ENCODE results near the gene ARPC1B.

Gene ARPC1B

GRCh38 chr7:99387912-99388311 lies 13.4 kb downstream of the ARPC1B start:
- H3K4me3 ChIP-seq (ENCODE audit: low read depth, low read length), result no peak overlapping the region

DNA sequence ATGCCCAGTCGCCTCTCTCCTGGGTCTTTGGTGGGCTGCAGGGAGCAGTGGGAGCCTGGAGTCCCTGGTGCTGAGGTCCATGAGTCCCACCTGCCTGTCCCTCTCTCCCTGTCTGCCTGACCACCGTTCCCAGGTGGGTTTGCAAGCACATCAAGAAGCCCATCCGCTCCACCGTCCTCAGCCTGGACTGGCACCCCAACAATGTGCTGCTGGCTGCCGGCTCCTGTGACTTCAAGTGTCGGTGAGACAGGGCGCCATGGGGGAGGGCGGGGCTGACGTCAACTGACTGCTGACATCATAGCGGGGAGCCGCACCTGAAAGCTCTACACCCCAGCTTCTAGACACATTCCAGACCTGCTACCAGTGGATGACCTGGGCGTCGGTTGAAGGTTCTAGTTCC lies 15.2 kb downstream of the ARPC1B start:
- no peak overlapping the region for H3K4me3 ChIP-seq (ENCODE audit: low read depth, low read length)

DNA sequence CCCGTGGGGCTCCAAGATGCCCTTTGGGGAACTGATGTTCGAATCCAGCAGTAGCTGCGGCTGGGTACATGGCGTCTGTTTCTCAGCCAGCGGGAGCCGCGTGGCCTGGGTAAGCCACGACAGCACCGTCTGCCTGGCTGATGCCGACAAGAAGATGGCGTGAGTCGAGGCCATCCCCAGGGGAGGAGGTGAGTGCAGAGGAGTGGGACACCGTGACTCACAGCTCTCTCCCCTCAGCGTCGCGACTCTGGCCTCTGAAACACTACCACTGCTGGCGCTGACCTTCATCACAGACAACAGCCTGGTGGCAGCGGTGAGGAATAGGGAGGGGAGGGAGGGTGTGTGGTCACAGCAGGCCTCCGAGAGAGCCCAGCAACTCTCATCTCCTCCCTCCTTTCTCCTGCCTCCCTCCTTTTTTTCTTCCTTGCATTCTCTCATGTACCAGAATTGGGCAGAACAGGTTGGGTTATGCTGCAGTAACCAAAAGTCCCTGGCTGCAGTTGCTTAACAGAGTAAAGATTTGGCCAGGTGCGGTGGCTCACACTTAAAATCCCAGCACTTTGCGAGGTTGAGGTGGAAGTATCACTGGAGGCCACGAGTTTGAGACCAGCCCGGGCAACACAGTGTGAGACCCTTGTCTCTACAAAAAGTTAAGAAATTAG lies 16.5 kb downstream of the ARPC1B start:
- H3K4me3 ChIP-seq (ENCODE audit: low read depth, low read length), result no peak overlapping the region

GRCh38 chr7:99392046-99392445 lies 17.5 kb downstream of the ARPC1B start:
- peak overlapping the region; percentile 67 for H3K4me3 ChIP-seq (ENCODE audit: low read depth, low read length)

DNA sequence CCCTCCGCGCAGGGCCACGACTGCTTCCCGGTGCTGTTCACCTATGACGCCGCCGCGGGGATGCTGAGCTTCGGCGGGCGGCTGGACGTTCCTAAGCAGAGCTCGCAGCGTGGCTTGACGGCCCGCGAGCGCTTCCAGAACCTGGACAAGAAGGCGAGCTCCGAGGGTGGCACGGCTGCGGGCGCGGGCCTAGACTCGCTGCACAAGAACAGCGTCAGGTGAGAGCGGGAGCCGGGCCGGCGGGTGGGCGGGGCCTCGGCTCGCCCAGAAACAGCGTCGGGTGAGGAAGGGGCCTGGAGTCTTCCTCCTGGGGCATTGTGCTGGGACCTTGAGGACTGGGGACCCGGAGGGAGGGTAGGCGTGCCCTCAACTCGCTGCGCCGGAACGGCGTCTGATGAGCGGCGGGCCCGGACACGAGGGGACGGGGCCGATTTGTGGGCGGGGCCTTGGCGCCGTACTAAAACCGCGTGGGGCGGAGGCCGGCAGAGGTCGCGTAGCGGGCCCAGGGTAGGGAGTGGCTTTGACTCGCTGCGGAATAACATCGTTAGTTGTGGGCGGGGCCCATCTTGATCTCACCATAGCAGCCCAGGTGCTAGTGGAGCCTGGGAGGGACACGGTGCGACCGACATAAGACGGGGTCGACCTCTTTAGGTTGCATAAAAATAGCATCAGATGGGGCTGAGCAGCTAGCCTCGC lies 18.3 kb downstream of the ARPC1B start:
- peak overlapping the region; percentile 67 for H3K4me3 ChIP-seq (ENCODE audit: low read depth, low read length)

- peak overlapping the region; percentile 67 for H3K4me3 ChIP-seq (ENCODE audit: low read depth, low read length)
These were observed 19.0 kb downstream of the ARPC1B start for GRCh38 chr7:99393355-99394187.

GRCh38 chr7:99394188-99394502 lies 19.6 kb downstream of the ARPC1B start:
- H3K4me3 ChIP-seq (ENCODE audit: low read depth, low read length), result no peak overlapping the region

DNA sequence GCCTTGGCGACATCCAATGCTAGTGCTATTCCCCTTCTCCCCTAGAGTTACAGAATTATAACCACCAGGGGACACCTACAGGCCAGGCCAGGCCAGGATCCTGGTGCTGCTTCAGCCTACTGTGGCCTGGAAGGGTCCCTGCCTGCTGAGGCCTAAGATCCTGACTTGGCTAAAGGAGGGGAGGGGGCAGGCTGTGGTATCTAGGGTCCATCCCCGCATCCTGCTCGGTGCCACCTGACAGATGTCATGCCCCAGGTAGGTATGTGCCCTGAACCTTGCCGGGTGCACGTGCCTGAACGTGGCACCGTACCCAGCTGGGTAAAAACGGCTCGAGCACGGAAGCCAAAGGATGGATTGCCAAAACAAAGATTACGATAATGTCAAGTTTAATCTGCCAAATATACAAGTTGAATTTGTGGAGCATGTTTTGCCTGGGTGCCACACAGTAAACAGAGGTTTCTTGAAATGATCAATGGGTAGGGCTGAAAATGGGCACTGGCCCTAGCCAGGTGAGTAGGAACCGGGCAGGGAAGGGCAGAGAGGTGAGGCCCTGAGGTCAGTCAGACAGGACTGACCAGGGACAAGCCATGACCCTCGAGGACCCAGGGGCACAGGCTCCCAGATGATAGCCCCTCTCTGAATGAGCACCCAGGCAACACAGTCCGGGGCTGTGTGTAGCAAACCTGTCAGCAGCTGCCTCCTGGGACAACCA lies 21.2 kb downstream of the ARPC1B start:
- H3K4me3 ChIP-seq (ENCODE audit: low read depth, low read length), result no peak overlapping the region

DNA sequence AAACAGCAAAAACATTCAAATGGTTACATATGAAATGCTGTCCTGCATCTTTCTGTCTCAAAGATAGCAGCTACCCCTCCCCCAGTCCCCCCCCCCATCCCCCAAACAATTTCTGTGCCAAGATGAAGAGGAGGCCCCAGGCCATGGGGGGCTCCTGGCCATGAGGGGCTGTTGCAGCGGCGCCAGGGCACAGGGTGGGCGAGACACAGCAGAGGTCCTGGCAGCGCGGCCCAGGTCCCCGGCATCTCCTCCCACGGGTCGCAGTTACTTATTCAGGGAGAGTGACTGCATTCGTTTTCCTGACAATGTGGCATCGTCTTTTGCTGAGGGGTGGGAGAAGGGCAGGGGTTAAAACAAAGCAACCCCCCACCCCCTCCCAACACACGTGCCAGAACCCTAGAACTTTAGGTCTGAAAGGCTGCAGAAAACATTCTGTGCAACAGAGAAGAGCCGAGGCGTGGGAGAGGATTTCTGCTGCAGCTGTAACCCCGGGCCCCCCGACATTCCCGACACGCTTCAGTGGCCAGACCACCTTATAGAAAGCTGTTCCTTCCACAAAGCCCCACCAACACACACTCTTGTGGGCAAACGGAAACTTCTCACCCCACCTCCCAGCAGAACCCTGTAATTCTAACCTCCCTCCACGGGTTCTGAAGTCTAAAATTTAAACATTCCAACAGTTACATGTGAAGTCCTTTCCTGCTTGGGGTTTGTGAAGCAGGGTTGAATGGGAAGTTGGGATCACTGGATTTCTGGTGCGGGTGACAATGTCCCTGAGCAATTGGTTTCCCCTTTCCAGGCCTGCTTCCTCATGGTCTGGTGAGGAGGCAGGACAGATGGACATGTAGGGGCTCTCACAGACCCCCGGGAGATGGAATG lies 22.1 kb downstream of the ARPC1B start:
- no peak overlapping the region for H3K4me3 ChIP-seq (ENCODE audit: low read depth, low read length)

GRCh38 chr7:99397297-99397983 lies 22.9 kb downstream of the ARPC1B start:
- no peak overlapping the region for H3K4me3 ChIP-seq (ENCODE audit: low read depth, low read length)

DNA sequence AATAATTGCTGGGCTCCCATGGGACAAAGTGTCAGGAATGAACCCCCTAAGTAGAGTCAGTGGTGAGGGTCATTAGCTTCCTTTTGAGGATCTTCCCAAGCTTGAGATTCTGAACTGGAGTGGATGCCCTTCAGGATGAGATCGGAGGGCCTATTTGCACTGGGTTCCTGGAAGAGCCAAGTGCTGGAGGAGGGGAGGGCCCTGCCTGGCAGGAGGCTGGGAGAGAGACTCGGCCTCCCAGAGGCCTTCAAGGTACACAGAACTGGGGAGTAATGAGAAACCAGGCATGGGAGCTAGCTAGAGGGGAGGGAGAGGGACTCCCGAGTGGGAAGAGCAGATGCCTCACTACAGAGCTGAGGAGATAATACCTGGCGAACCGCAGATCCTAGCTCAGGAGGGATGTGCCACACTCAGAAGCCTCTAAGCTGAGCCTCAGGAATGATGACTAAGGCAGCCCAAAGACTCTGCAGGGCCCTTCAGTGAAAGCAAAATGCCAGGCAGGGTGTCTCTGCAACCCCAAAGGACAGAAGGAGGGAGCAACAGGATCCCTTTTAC lies 24.4 kb downstream of the ARPC1B start:
- H3K4me3 ChIP-seq (ENCODE audit: low read depth, low read length), result no peak overlapping the region

DNA sequence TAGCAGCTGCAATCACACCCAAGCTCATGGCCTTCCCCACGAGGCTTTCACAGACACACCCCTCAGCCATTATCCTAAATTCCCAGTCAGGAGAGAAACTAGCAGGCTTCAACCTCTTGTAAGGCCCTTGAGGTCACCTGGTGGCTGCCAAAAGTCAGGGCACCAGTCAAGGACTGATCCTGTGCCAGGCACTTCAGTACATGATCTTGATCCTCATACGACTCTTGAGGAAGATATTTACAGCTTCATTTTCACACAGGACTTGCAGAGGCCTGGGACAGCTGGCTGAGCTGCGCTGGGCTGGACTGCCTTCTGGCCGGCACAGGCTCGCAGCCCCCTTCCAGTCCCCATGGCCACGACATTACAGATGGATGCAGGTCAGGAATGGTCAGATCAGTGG lies 25.1 kb downstream of the ARPC1B start:
- no peak overlapping the region for H3K4me3 ChIP-seq (ENCODE audit: low read depth, low read length)

DNA sequence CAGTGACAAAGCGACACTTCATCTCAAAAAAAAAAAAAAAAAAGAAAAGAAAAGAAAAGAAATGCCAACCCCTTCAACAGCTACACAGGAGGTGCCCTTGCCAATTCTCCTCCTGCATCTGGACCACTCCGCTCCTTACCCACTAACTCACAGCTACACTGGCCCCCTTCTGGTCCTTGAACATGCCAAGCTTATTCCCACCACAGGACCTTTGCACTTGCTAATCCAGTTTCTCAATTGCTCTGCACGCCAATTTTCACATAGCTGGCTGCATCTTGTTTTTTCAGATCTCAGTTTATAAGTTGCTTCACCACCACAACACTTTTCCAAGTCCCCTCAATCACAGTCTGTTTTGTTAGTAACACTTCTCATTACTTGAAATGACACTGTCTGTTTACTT lies 28.3 kb downstream of the ARPC1B start:
- no peak overlapping the region for H3K4me3 ChIP-seq (ENCODE audit: low read depth, low read length)

GRCh38 chr7:99403764-99404163 lies 29.2 kb downstream of the ARPC1B start:
- H3K4me3 ChIP-seq (ENCODE audit: low read depth, low read length), result no peak overlapping the region

- no peak overlapping the region for H3K4me3 ChIP-seq (ENCODE audit: low read depth, low read length)
These were observed 29.9 kb downstream of the ARPC1B start for GRCh38 chr7:99404235-99404976.

- H3K4me3 ChIP-seq (ENCODE audit: low read depth, low read length), result no peak overlapping the region
These were observed 30.4 kb downstream of the ARPC1B start for GRCh38 chr7:99404977-99405320.

- no peak overlapping the region for H3K4me3 ChIP-seq (ENCODE audit: low read depth, low read length)
These were observed 32.0 kb downstream of the ARPC1B start for GRCh38 chr7:99406557-99406956.

GRCh38 chr7:99407872-99408378 lies 33.4 kb downstream of the ARPC1B start:
- H3K4me3 ChIP-seq (ENCODE audit: low read depth, low read length), result peak overlapping the region; percentile 85
